DMS153 (cell line): ENCODE measurements around the gene HEMGN.

Experiments used
- DNase-seq: peaks from one replicate; lab custom pipeline; 2025; lab: John Stamatoyannopoulos, UW

The HEMGN gene

DNA sequence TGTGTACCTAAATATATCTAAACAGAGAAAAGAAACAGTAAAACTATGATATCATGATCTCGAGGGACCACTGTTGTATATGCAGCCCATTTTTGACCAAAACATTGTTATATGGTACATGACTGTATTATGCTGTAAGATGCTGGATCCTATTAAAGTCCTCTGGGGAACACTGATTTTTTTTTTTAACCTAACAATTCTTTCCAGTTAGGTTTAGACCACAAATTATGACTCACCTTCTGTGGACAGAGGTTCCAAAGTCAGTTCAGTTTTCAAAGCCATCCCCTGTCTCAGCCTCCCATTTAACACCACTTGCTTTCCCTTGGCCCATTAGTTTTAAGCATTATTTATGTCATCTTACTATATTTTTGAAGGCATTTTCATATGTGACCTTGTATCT is 42.8 kb downstream of the HEMGN start:
- no peak for DNase-seq

DNA sequence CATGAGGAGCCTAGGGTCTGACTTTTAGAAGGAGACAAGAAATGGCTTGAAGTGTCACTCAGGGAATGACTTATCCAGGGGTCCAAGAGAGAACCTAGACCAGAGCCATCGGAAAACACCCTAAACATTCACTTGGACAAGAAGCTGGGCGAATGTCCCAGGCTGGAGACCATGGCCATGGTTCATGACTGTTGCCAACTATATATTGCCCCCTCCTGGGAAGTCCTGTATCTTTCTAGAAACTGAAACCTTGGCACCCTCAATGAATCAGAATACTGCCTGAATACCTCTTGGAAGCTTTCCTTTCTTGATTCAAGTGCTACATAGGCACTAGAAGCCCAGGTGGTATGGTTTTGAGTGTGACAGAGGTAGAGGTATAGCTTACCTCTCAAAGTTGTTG is 45.6 kb downstream of the HEMGN start:
- DNase-seq: no peak

DNA sequence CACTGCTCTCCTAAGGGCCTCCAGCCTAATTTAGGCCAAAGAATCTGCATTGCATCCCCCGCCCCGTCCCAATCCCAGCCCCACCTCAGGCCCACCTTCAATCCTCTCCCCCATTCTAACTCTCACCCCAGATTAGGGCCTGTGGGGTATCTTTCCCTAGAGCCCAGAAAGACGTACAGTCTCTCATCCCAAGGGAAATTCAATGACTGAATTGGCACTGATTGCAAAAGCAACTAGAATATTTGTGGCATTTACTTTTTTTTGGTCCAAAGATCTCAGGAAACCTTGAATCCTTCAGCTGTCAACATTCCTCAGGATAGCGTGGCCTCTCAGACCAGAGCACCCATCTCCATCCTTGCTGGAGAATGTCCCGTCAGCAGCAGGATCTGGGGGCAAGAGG is 46.2 kb downstream of the HEMGN start:
- no peak for DNase-seq

DNA sequence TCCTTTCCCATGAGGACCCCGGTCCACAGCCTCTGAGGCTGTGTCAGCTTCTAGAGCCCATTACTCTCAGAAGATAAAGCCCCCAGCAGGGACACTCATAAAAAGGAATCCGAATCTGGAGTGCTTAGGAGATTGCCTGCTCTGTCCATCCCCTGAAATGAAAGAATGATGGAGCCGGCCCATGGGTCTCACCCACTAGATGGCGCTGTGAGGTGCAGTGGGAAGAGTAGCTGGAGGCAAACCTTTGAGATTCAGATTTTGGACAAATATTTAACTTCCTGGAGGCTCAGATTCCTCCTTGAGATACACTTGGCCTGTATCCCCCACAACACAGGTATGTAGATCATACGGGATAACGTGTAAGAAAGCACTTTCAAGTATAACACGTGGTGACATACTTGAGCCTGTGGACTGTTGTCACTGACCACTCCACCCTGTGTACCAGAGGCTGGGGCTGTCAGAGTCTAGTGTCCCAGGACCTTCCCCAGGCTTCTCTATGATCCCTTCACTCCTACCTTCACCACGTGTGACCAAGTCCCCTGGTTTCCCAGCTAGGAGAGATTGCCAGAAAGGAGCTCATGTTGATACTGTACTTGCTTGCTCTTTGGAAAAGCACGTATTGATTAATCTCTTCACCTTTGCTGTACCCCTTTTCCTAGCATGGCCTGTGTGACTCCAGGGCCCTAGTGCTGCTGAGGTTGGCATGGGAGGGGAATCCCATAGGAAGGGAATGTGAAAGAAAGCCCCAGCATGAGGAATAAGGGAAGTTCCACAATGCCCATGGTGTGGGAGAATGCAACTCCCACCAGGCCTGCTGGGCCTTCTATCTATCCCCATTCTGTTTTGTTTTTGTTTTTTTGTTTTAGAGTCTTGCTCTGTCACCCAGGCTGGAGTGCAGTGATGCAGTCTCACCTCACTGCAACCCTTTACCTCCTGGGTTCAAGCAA is 47.8 kb downstream of the HEMGN start:
- DNase-seq: no peak

DNA sequence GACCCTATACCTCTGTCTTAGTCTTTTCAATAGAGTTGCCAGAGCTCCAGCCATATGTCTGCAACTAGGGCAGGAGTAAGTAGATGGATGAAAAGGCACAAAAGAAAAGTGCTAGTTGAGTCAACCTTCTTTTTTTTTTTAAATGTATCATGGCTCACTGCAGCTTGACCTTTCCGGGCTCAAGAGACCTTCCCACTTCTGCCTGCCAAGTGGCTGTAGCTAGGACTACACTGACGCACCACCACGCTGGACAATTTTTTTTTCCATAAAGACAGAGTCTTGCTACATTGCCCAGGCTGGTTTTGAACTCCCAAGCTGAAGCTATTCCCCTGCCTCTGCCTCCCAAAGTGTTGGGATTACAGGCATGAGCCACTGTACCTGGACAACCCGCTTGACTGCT is 57.6 kb downstream of the HEMGN start:
- DNase-seq: no peak
